PFSK-1 (cell line): Measurements from ENCODE around the gene RPS5.

Source experiments
- POLR2AphosphoS5 ChIP-seq: IDR thresholded peaks from 2 replicates; pipeline ENCODE4 v1.6.1; 2012; ENCODE audit warnings: low read depth, mild to moderate bottlenecking, control low read depth, low read length, moderate library complexity
- TAF1 ChIP-seq: IDR thresholded peaks from 2 replicates; pipeline ENCODE4 v1.6.1; 2012; ENCODE audit warnings: low read length, control low read depth, borderline replicate concordance; ENCODE audit not compliant: insufficient read depth

GRCh38 chr19:58353717-58354477, 33.2 kb upstream of the RPS5 start:
- TF ChIP-seq POLR2AphosphoS5, result no peak
- no peak for TF ChIP-seq TAF1
